Measurements from ENCODE around the gene SELENOM. TPM values are rescaled to one million over a fixed set of nuclear protein-coding genes. Genes with fewer than 3 reads are reported as not detected.

Gene SELENOM
- total and polyA plus RNA-seq, 2 of the 8 experiments (the other 6 are each of a cell fraction or from before 2014, with no cell fraction given), result 22.7 to 40.0 TPM

DNA sequence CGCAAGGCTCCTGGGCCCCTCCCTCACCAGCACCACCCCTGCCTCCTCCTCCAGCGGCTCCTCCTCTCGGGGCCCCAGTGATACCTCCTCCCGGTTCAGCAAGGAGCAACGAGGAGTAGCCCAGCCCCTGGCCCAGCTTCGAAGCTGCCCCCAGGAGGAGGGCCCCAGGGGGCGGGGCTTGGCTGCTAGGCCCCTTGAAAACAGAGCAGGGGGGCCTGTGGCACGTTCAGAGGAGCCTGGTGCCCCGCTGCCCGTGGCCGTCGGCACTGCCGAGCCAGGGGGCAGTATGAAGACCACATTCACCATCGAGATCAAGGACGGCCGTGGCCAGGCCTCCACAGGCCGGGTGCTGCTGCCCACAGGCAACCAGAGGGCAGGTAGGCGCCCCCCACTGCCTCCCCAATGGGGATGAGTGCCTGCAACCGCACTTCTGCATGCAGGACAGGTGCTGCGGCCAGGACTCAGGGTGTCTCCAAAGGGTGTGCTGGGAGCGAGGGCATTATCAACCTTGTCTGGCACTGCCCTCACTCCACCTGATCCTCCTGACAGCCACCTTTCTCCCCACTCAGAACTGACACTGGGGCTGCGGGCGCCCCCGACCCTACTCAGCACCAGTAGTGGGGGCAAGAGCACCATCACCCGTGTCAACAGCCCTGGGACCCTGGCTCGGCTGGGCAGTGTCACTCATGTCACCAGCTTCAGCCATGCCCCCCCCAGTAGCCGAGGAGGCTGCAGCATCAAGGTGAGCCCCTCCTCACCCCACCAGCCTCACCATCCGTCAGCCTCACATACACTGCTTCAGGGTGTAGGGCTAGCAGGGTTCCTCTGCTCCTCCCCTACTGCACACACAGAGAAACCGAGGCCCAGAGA, 16.0 kb downstream of the SELENOM start (continued):
- TF ChIP-seq, protein P1, sequence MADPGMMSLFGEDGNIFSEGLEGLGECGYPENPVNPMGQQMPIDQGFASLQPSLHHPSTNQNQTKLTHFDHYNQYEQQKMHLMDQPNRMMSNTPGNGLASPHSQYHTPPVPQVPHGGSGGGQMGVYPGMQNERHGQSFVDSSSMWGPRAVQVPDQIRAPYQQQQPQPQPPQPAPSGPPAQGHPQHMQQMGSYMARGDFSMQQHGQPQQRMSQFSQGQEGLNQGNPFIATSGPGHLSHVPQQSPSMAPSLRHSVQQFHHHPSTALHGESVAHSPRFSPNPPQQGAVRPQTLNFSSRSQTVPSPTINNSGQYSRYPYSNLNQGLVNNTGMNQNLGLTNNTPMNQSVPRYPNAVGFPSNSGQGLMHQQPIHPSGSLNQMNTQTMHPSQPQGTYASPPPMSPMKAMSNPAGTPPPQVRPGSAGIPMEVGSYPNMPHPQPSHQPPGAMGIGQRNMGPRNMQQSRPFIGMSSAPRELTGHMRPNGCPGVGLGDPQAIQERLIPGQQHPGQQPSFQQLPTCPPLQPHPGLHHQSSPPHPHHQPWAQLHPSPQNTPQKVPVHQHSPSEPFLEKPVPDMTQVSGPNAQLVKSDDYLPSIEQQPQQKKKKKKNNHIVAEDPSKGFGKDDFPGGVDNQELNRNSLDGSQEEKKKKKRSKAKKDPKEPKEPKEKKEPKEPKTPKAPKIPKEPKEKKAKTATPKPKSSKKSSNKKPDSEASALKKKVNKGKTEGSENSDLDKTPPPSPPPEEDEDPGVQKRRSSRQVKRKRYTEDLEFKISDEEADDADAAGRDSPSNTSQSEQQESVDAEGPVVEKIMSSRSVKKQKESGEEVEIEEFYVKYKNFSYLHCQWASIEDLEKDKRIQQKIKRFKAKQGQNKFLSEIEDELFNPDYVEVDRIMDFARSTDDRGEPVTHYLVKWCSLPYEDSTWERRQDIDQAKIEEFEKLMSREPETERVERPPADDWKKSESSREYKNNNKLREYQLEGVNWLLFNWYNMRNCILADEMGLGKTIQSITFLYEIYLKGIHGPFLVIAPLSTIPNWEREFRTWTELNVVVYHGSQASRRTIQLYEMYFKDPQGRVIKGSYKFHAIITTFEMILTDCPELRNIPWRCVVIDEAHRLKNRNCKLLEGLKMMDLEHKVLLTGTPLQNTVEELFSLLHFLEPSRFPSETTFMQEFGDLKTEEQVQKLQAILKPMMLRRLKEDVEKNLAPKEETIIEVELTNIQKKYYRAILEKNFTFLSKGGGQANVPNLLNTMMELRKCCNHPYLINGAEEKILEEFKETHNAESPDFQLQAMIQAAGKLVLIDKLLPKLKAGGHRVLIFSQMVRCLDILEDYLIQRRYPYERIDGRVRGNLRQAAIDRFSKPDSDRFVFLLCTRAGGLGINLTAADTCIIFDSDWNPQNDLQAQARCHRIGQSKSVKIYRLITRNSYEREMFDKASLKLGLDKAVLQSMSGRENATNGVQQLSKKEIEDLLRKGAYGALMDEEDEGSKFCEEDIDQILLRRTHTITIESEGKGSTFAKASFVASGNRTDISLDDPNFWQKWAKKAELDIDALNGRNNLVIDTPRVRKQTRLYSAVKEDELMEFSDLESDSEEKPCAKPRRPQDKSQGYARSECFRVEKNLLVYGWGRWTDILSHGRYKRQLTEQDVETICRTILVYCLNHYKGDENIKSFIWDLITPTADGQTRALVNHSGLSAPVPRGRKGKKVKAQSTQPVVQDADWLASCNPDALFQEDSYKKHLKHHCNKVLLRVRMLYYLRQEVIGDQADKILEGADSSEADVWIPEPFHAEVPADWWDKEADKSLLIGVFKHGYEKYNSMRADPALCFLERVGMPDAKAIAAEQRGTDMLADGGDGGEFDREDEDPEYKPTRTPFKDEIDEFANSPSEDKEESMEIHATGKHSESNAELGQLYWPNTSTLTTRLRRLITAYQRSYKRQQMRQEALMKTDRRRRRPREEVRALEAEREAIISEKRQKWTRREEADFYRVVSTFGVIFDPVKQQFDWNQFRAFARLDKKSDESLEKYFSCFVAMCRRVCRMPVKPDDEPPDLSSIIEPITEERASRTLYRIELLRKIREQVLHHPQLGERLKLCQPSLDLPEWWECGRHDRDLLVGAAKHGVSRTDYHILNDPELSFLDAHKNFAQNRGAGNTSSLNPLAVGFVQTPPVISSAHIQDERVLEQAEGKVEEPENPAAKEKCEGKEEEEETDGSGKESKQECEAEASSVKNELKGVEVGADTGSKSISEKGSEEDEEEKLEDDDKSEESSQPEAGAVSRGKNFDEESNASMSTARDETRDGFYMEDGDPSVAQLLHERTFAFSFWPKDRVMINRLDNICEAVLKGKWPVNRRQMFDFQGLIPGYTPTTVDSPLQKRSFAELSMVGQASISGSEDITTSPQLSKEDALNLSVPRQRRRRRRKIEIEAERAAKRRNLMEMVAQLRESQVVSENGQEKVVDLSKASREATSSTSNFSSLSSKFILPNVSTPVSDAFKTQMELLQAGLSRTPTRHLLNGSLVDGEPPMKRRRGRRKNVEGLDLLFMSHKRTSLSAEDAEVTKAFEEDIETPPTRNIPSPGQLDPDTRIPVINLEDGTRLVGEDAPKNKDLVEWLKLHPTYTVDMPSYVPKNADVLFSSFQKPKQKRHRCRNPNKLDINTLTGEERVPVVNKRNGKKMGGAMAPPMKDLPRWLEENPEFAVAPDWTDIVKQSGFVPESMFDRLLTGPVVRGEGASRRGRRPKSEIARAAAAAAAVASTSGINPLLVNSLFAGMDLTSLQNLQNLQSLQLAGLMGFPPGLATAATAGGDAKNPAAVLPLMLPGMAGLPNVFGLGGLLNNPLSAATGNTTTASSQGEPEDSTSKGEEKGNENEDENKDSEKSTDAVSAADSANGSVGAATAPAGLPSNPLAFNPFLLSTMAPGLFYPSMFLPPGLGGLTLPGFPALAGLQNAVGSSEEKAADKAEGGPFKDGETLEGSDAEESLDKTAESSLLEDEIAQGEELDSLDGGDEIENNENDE (IDR thresholded peaks at IDR 0.05; ENCODE audit: insufficient replicate concordance, low read length), result no peak
- TF ChIP-seq, protein P2, sequence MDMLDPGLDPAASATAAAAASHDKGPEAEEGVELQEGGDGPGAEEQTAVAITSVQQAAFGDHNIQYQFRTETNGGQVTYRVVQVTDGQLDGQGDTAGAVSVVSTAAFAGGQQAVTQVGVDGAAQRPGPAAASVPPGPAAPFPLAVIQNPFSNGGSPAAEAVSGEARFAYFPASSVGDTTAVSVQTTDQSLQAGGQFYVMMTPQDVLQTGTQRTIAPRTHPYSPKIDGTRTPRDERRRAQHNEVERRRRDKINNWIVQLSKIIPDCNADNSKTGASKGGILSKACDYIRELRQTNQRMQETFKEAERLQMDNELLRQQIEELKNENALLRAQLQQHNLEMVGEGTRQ (IDR thresholded peaks at IDR 0.05; ENCODE audit: low read length), result no peak
- TF ChIP-seq TAF7 (optimal IDR thresholded peaks at IDR 0.05; ENCODE audit: borderline replicate concordance, low read depth, low read length) (no peak), SP1 (IDR thresholded peaks at IDR 0.05; ENCODE audit: low read depth, low read length) (no peak), SIN3A (conservative IDR thresholded peaks at IDR 0.05 in 1 of 2, IDR thresholded peaks at IDR 0.05 in 1 of 2; ENCODE audit: low read depth in 1 of 2, low read length in 2 of 2) (no peak), POU5F1 (IDR thresholded peaks at IDR 0.05; ENCODE audit: low read depth, low read length) (no peak)
